H9 (cell line): ENCODE results near the gene TRPT1. TPM values are rescaled to one million over a fixed set of nuclear protein-coding genes. Genes with fewer than 3 reads are reported as not detected.
A peak's percentile ranks its signal among the peaks of the same experiment; 100 is the strongest.

Experiments
- DNase-seq: peaks from one replicate; pipeline ENCODE4 v3.0.0-alpha.2; 2017
- H2AFZ ChIP-seq: one replicate; pipeline ENCODE4 v1.6.1; 2013; ENCODE audit warnings: mild to moderate bottlenecking, low read length, control low read depth, moderate library complexity
- H2AK5ac ChIP-seq: 2 replicates; pipeline ENCODE4 v1.6.1; 2013; ENCODE audit warnings: low read length, control low read depth, mixed read lengths; ENCODE audit not compliant: insufficient read length
- H2BK120ac ChIP-seq: one replicate; pipeline ENCODE4 v1.6.1; 2013; ENCODE audit warnings: low read depth, mild to moderate bottlenecking, low read length, control low read depth, inconsistent platforms; ENCODE audit not compliant: poor library complexity, severe bottlenecking
- H2BK12ac ChIP-seq: 2 replicates; pipeline ENCODE4 v1.6.1; 2013; ENCODE audit warnings: low read length, control low read depth, mixed read lengths, low read depth; ENCODE audit not compliant: insufficient read length
- H2BK15ac ChIP-seq: 2 replicates; pipeline ENCODE4 v1.6.1; 2013; ENCODE audit warnings: low read depth, low read length, control low read depth
- H2BK20ac ChIP-seq: one replicate; pipeline ENCODE4 v1.6.1; 2013; ENCODE audit warnings: low read depth, mild to moderate bottlenecking, low read length, control low read depth, inconsistent platforms; ENCODE audit not compliant: poor library complexity, severe bottlenecking
- H2BK5ac ChIP-seq: 2 replicates; pipeline ENCODE4 v1.6.1; 2013; ENCODE audit warnings: low read length, control low read depth, mixed read lengths; ENCODE audit not compliant: insufficient read length
- H3K14ac ChIP-seq: 2 replicates; pipeline ENCODE4 v1.6.1; 2013; ENCODE audit warnings: low read length, control low read depth; ENCODE audit not compliant: insufficient read depth
- H3K18ac ChIP-seq: 2 replicates; pipeline ENCODE4 v1.6.1; 2013; ENCODE audit warnings: low read depth, mild to moderate bottlenecking, mixed read lengths, low read length, control low read depth; ENCODE audit not compliant: insufficient read length
- H3K23ac ChIP-seq: 2 replicates; pipeline ENCODE4 v1.6.1; 2013; ENCODE audit warnings: low read length, control low read depth, mixed read lengths, low read depth; ENCODE audit not compliant: insufficient read length
- H3K23me2 ChIP-seq: 2 replicates; pipeline ENCODE4 v1.6.1; 2013; ENCODE audit warnings: low read depth, mild to moderate bottlenecking, mixed read lengths, low read length, control low read depth; ENCODE audit not compliant: insufficient read length, poor library complexity, severe bottlenecking
- H3K27ac ChIP-seq: 2 replicates; pipeline ENCODE4 v1.5.1; 2013; ENCODE audit warnings: low read length, control low read depth, mixed read lengths, low read depth; ENCODE audit not compliant: insufficient read length
- H3K27me3 ChIP-seq: 2 replicates; pipeline ENCODE4 v1.6.1; 2013; ENCODE audit warnings: low read length, control low read depth, inconsistent platforms; ENCODE audit not compliant: insufficient read depth
- H3K4ac ChIP-seq: 2 replicates; pipeline ENCODE4 v1.6.1; 2013; ENCODE audit warnings: low read depth, mild to moderate bottlenecking, control low read depth, inconsistent platforms, low read length, moderate library complexity
- H3K4me1 ChIP-seq: 2 replicates; pipeline ENCODE4 v1.6.1; 2013; ENCODE audit warnings: low read length, control low read depth, inconsistent platforms; ENCODE audit not compliant: insufficient read depth
- H3K4me2 ChIP-seq: 2 replicates; pipeline ENCODE4 v1.6.1; 2013; ENCODE audit warnings: low read length, control low read depth, mixed read lengths; ENCODE audit not compliant: insufficient read length, insufficient read depth
- H3K56ac ChIP-seq: 2 replicates; pipeline ENCODE4 v1.6.1; 2013; ENCODE audit warnings: low read depth, mild to moderate bottlenecking, mixed read lengths, low read length, control low read depth; ENCODE audit not compliant: insufficient read length
- H3K79me1 ChIP-seq: 2 replicates; pipeline ENCODE4 v1.6.1; 2013; ENCODE audit warnings: low read depth, mild to moderate bottlenecking, moderate library complexity, low read length, control low read depth, inconsistent platforms; ENCODE audit not compliant: insufficient read depth, poor library complexity, severe bottlenecking
- H3K79me2 ChIP-seq: 2 replicates; pipeline ENCODE4 v1.6.1; 2013; ENCODE audit warnings: low read length, control low read depth, inconsistent platforms; ENCODE audit not compliant: insufficient read depth
- H3K9ac ChIP-seq: 2 replicates; pipeline ENCODE4 v1.6.1; 2013; ENCODE audit warnings: low read length, control low read depth, mixed read lengths; ENCODE audit not compliant: insufficient read length; ENCODE audit errors: extremely low read depth
- H3K9me3 ChIP-seq: one replicate; pipeline ENCODE4 v1.6.1; 2013; ENCODE audit warnings: low read depth, low read length, inconsistent platforms; ENCODE audit not compliant: control insufficient read depth
- H3T11ph ChIP-seq: one replicate; pipeline ENCODE4 v1.6.1; 2013; ENCODE audit warnings: mild to moderate bottlenecking, low read length, control low read depth, inconsistent platforms
- H4K20me1 ChIP-seq: one replicate; pipeline ENCODE4 v1.6.1; 2013; ENCODE audit not compliant: control insufficient read depth, insufficient read length, insufficient read depth
- H4K5ac ChIP-seq: 2 replicates; pipeline ENCODE4 v1.6.1; 2013; ENCODE audit warnings: low read depth, mild to moderate bottlenecking, mixed read lengths, low read length, control low read depth; ENCODE audit not compliant: insufficient read length
- H4K8ac ChIP-seq: replicated peaks from 2 replicates; pipeline ENCODE4 v1.6.1; 2013; ENCODE audit warnings: low read length, control low read depth, mixed read lengths, low read depth; ENCODE audit not compliant: insufficient read length
- H4K91ac ChIP-seq: 2 replicates; pipeline ENCODE4 v1.6.1; 2013; ENCODE audit warnings: low read depth, mild to moderate bottlenecking, moderate library complexity, mixed read lengths, low read length, control low read depth; ENCODE audit not compliant: insufficient read length
- H3K27ac Mint-ChIP-seq, 3 experiments: 2 replicates in 2 of 3; 3 replicates in 1 of 3; pipeline ENCODE4 v1.8.0; 2020 to 2021; ENCODE audit warnings: mixed read lengths in 3 of 3, mild to moderate bottlenecking in 1 of 3, moderate library complexity in 1 of 3
- H3K27me3 Mint-ChIP-seq: 2 replicates; pipeline ENCODE4 v1.8.0; 2021; ENCODE audit warnings: low read depth, mild to moderate bottlenecking, moderate library complexity, mixed read lengths
- H3K36me3 Mint-ChIP-seq, 3 experiments: 2 replicates in 2 of 3; 3 replicates in 1 of 3; pipeline ENCODE4 v1.8.0; 2020 to 2021; ENCODE audit warnings: low read depth in 3 of 3, mixed read lengths in 3 of 3; ENCODE audit not compliant: insufficient read depth in 1 of 3
- H3K4me1 Mint-ChIP-seq, 2 experiments: 2 replicates each; pipeline ENCODE4 v1.8.0; 2020; ENCODE audit warnings: mixed read lengths in 2 of 2
- H3K4me3 Mint-ChIP-seq, 2 experiments: 2 replicates in 1 of 2; 3 replicates in 1 of 2; pipeline ENCODE4 v1.8.0; 2020 to 2021; ENCODE audit warnings: mild to moderate bottlenecking in 2 of 2, mixed read lengths in 2 of 2, moderate library complexity in 1 of 2
- H3K9me3 Mint-ChIP-seq, 2 experiments: 2 replicates in 1 of 2; 3 replicates in 1 of 2; pipeline ENCODE4 v1.8.0; 2020; ENCODE audit warnings: mild to moderate bottlenecking in 2 of 2, mixed read lengths in 2 of 2, moderate library complexity in 1 of 2
- CTCF ChIP-seq: fragments of 200-600 bp; sonication (generic); conservative IDR thresholded peaks from 3 replicates; pipeline ENCODE4 v1.8.0; 2021; ENCODE audit warnings: antibody characterized with exemption, mild to moderate bottlenecking
- WGBS: extraction: QIAGEN DNeasy Blood & Tissue Kit; methylation state at CpG from one replicate; pipeline ENCODE4 v1.1.7; 2013; ENCODE audit warnings: missing lambda C conversion rate, low lambda C conversion rate, mixed read lengths; ENCODE audit not compliant: insufficient read length; ENCODE audit errors: extremely low coverage; 5-methylcytosine and 5-hydroxymethylcytosine counted together
- total RNA-seq: library from RNA; stranded (reverse); gene quantifications from 2 replicates; pipeline ENCODE4 v1.2.1, GENCODE V29; 2021

Gene TRPT1
- total RNA-seq, 1 experiment from 2014 or later = 33.6 TPM

- Histone ChIP-seq H4K5ac (no peak overlapping the region), H3K27ac (no peak overlapping the region), H3K23me2 (peaks cover 21% of the 10 kb centered on the region), H3K4me2 (peak overlapping the region; percentile 76), H3K9ac (peak overlapping the region; percentile 33), H3K27me3 (no peaks in the 10 kb centered on the region), H3T11ph (no peak overlapping the region), H3K56ac (no peak overlapping the region), H3K79me2 (no peaks in the 10 kb centered on the region; the same call in 1 of the 2 replicates), H3K23ac (no peak overlapping the region), H3K9me3 (no peaks in the 10 kb centered on the region), H3K79me1 (peaks cover 3% of the 10 kb centered on the region), H2BK5ac (no peak overlapping the region), H3K14ac (peak overlapping the region; percentile 24; the same call in 1 of the 2 replicates), H4K20me1 (no peaks in the 10 kb centered on the region), H3K4me1 (peaks cover 9% of the 10 kb centered on the region; the same call in 1 of the 2 replicates), H3K18ac (no peak overlapping the region), H2BK120ac (no peak overlapping the region), H2AFZ (no peak overlapping the region), H3K4ac (no peak overlapping the region), H2BK12ac (no peak overlapping the region), H2BK20ac (no peak overlapping the region), H2AK5ac (no peak overlapping the region), H2BK15ac (no peak overlapping the region), H4K91ac (no peak overlapping the region), H4K8ac (no peak overlapping the region)
- Mint-ChIP-seq H3K27me3 (no peaks in the 10 kb centered on the region), H3K9me3 (no peaks in the 10 kb centered on the region; a peak in 1 of 5 replicates), H3K4me1 (peaks cover 34 to 44% of the 10 kb centered on the region in 2 experiments), H3K4me3 (peak overlapping the region; percentile 85 to 98), H3K27ac (peak overlapping the region in 2 of 3 experiments; percentile 88 to 95; a peak in 2 of 7 replicates), H3K36me3 (peaks cover 12 to 28% (median 24%) of the 10 kb centered on the region in 3 experiments; a peak in 6 of 7 replicates)
- no CpG with 5 or more reads among the region's 18 CpGs for WGBS
- TF ChIP-seq CTCF = no peak
- no peak for DNase-seq
These were observed 25.7 kb upstream of the TRPT1 start for GRCh38 chr11:64251753-64252002.
